Smooth muscle cell (in vitro differentiated cells): ENCODE results near the gene PAPSS2. TPM values are rescaled to one million over a fixed set of nuclear protein-coding genes. Genes with fewer than 3 reads are reported as not detected.
A peak's percentile ranks its signal among the peaks of the same experiment; 100 is the strongest.
"Not testable (repeated sequence)": the region's sequence is repeated elsewhere in the genome, so short reads cannot be mapped to it uniquely, and the experiment has no call there.

ENCODE experiments used
- DNase-seq: peaks from one replicate; lab custom pipeline; 2025; ENCODE audit not compliant: unreplicated experiment; lab: John Stamatoyannopoulos, UW
- H2AFZ ChIP-seq: fragments of 200-600 bp; sonication (generic); 2 replicates; pipeline ENCODE4 v1.6.0; 2016; ENCODE audit warnings: antibody characterized with exemption, low read depth, mild to moderate bottlenecking
- H3F3A ChIP-seq: fragments of 200-600 bp; sonication (generic); 2 replicates; pipeline ENCODE4 v1.6.0; 2017; ENCODE audit warnings: antibody characterized with exemption, low read depth
- H3K27ac ChIP-seq: fragments of 200-600 bp; sonication (generic); 2 replicates; pipeline ENCODE4 v1.5.1; 2016; ENCODE audit warnings: low read depth, mild to moderate bottlenecking
- H3K27me3 ChIP-seq: fragments of 200-600 bp; sonication (generic); 2 replicates; pipeline ENCODE4 v1.6.1; 2016; ENCODE audit warnings: low read depth, mild to moderate bottlenecking
- H3K36me3 ChIP-seq: fragments of 200-600 bp; sonication (generic); 2 replicates; pipeline ENCODE4 v1.5.1; 2016; ENCODE audit warnings: low read depth
- H3K4me1 ChIP-seq: fragments of 200-600 bp; sonication (generic); 2 replicates; pipeline ENCODE4 v1.5.1; 2016; ENCODE audit warnings: low read depth
- H3K4me2 ChIP-seq: fragments of 200-600 bp; sonication (generic); 2 replicates; pipeline ENCODE4 v1.6.0; 2016; ENCODE audit warnings: mild to moderate bottlenecking
- H3K4me3 ChIP-seq: fragments of 200-600 bp; sonication (generic); 2 replicates; pipeline ENCODE4 v1.5.1; 2016; ENCODE audit warnings: mild to moderate bottlenecking
- H3K79me2 ChIP-seq: fragments of 200-600 bp; sonication (generic); 2 replicates; pipeline ENCODE4 v1.6.0; 2016; ENCODE audit warnings: low read depth, mild to moderate bottlenecking
- H3K9ac ChIP-seq: fragments of 200-600 bp; sonication (generic); 2 replicates; pipeline ENCODE4 v1.6.0; 2016; ENCODE audit warnings: low read depth
- H3K9me3 ChIP-seq: fragments of 200-600 bp; sonication (generic); replicated peaks from 2 replicates; pipeline ENCODE4 v1.5.1; 2016; ENCODE audit warnings: low read depth
- H4K20me1 ChIP-seq: fragments of 200-600 bp; sonication (generic); 2 replicates; pipeline ENCODE4 v1.6.0; 2016; ENCODE audit warnings: low read depth
- CTCF ChIP-seq: fragments of 200-600 bp; sonication (generic); IDR thresholded peaks from 2 replicates; pipeline ENCODE4 v1.5.1; 2017; ENCODE audit warnings: borderline replicate concordance, mild to moderate bottlenecking, antibody characterized with exemption; ENCODE audit not compliant: insufficient read depth, poor library complexity, severe bottlenecking
- WGBS: methylation state at CpG from one replicate; pipeline ENCODE4 v1.1.7; 2016; ENCODE audit warnings: low lambda C conversion rate; 5-methylcytosine and 5-hydroxymethylcytosine counted together
- polyA plus RNA-seq: library from polyadenylated mRNA; unstranded; fragments of >200 nt; fragmentation: Nextera tagmentation; extraction: Ambion mirVana; gene quantifications from 2 replicates; pipeline ENCODE4 v1.2.1, GENCODE V29; 2016
- total RNA-seq: library from RNA; depleted of rRNA; stranded (reverse); fragments of >200 nt; gene quantifications from 2 replicates; pipeline ENCODE4 v1.2.3, GENCODE V29; 2014

PAPSS2 gene
- total and polyA plus RNA-seq, 2 experiments from 2014 or later = 96.1 to 105 TPM

- H3K79me2 ChIP-seq = no peaks in the 10 kb centered on the region
- H4K20me1 ChIP-seq = no peaks in the 10 kb centered on the region
- no peaks in the 10 kb centered on the region for H3F3A ChIP-seq
- H2AFZ ChIP-seq = no peak overlapping the region
- no peak overlapping the region for H3K27ac ChIP-seq
- no peak overlapping the region for H3K4me3 ChIP-seq
- 84% methylated on average over 5 of the region's 5 CpGs for WGBS
- TF ChIP-seq CTCF = no peak
- H3K9me3 ChIP-seq = no peaks in the 10 kb centered on the region
- H3K9ac ChIP-seq = no peak overlapping the region
- H3K4me1 ChIP-seq = peaks cover 8% of the 10 kb centered on the region
- no peak overlapping the region for H3K4me2 ChIP-seq
- H3K27me3 ChIP-seq = no peaks in the 10 kb centered on the region
- DNase-seq = no peak
- H3K36me3 ChIP-seq = no peaks in the 10 kb centered on the region
Measured at GRCh38 chr10:87733081-87733480, 73.4 kb downstream of the PAPSS2 start.

- Histone ChIP-seq H3F3A (no peaks in the 10 kb centered on the region), H2AFZ (no peak overlapping the region), H3K9ac (no peak overlapping the region), H3K27ac (no peak overlapping the region), H3K9me3 (no peaks in the 10 kb centered on the region), H4K20me1 (no peaks in the 10 kb centered on the region), H3K27me3 (no peaks in the 10 kb centered on the region), H3K36me3 (no peaks in the 10 kb centered on the region), H3K4me3 (no peak overlapping the region), H3K79me2 (no peaks in the 10 kb centered on the region), H3K4me2 (no peak overlapping the region), H3K4me1 (peaks cover 8% of the 10 kb centered on the region)
- TF ChIP-seq CTCF = peak; percentile 61
- DNase-seq = no peak
- WGBS = 28% methylated on average over 7 of the region's 7 CpGs
Measured at GRCh38 chr10:87734987-87735827, 75.5 kb downstream of the PAPSS2 start.

GRCh38 chr10:87738253-87738652, 78.6 kb downstream of the PAPSS2 start:
- not testable (repeated sequence) for H3K27ac ChIP-seq, H3K9me3 ChIP-seq, H3K36me3 ChIP-seq, H4K20me1 ChIP-seq, H3K4me2 ChIP-seq, H3K4me1 ChIP-seq, H3K4me3 ChIP-seq, DNase-seq, H3K9ac ChIP-seq, H3F3A ChIP-seq, H3K27me3 ChIP-seq, H3K79me2 ChIP-seq, H2AFZ ChIP-seq
- WGBS = 100% methylated on average over 1 of the region's 1 CpG

GRCh38 chr10:87739703-87740102, 80.0 kb downstream of the PAPSS2 start:
- no peaks in the 10 kb centered on the region for H3K79me2 ChIP-seq
- no peaks in the 10 kb centered on the region for H3F3A ChIP-seq
- H3K9ac ChIP-seq = no peak overlapping the region
- no peaks in the 10 kb centered on the region for H3K27me3 ChIP-seq
- H4K20me1 ChIP-seq = peaks cover 3% of the 10 kb centered on the region
- H2AFZ ChIP-seq = no peak overlapping the region
- H3K4me1 ChIP-seq = no peaks in the 10 kb centered on the region
- no peak for TF ChIP-seq CTCF
- H3K4me2 ChIP-seq = no peak overlapping the region
- DNase-seq = no peak
- no peaks in the 10 kb centered on the region for H3K9me3 ChIP-seq
- no peaks in the 10 kb centered on the region for H3K36me3 ChIP-seq
- H3K4me3 ChIP-seq = no peak overlapping the region
- no peak overlapping the region for H3K27ac ChIP-seq
- WGBS = 92% methylated on average over 4 of the region's 4 CpGs
